ENCODE results near the gene PLA2G2D.

PLA2G2D gene

GRCh38 chr1:20119347-20119746 is at the start of gene PLA2G2D:
Gene PLA2G2D (minus strand): TSS chr1:20119536. CDS start chr1:20119498, 38 bp downstream.
- ATAC-seq, result no peak

GRCh38 chr1:20168564-20169491 is 49.5 kb upstream of the PLA2G2D start:
- ATAC-seq, result no peak

GRCh38 chr1:20167126-20167525 is 47.8 kb upstream of the PLA2G2D start:
- ATAC-seq, result no peak

GRCh38 chr1:20166051-20166450 is 46.7 kb upstream of the PLA2G2D start:
- ATAC-seq, result no peak

GRCh38 chr1:20165522-20165951 is 46.2 kb upstream of the PLA2G2D start:
- ATAC-seq, result no peak

GRCh38 chr1:20164694-20165202 is 45.4 kb upstream of the PLA2G2D start:
- no peak for ATAC-seq

GRCh38 chr1:20160034-20160433 is 40.7 kb upstream of the PLA2G2D start:
- ATAC-seq, result no peak

GRCh38 chr1:20158358-20159070 is 39.2 kb upstream of the PLA2G2D start:
- ATAC-seq, result no peak

- no peak for ATAC-seq
Measured at GRCh38 chr1:20154301-20154831, 35.0 kb upstream of the PLA2G2D start.

- no peak for ATAC-seq
Measured at GRCh38 chr1:20153000-20153418, 33.7 kb upstream of the PLA2G2D start.

GRCh38 chr1:20152599-20152930 is 33.2 kb upstream of the PLA2G2D start:
- ATAC-seq, result no peak

GRCh38 chr1:20151906-20152598 is 32.7 kb upstream of the PLA2G2D start:
- ATAC-seq, result peak; percentile 90 to 92

GRCh38 chr1:20150969-20151368 is 31.6 kb upstream of the PLA2G2D start:
- no peak for ATAC-seq

- no peak for ATAC-seq
Measured at GRCh38 chr1:20150326-20150705, 31.0 kb upstream of the PLA2G2D start.

- no peak for ATAC-seq
Measured at GRCh38 chr1:20149601-20150325, 30.4 kb upstream of the PLA2G2D start.

- ATAC-seq, result no peak
Measured at GRCh38 chr1:20148571-20149500, 29.5 kb upstream of the PLA2G2D start.

- ATAC-seq, result no peak
Measured at GRCh38 chr1:20147846-20148570, 28.7 kb upstream of the PLA2G2D start.

GRCh38 chr1:20143734-20144565 is 24.6 kb upstream of the PLA2G2D start:
- no peak for ATAC-seq

GRCh38 chr1:20143318-20143717 is 24.0 kb upstream of the PLA2G2D start:
- no peak for ATAC-seq

Measured in activated CD4-positive, CD25-positive, alpha-beta regulatory T cell treated with anti-CD3 and anti-CD28 coated beads, Interleukin-2, amount 50 U/mL, for 24 hours (primary cell).